ENCODE data around the gene TINAGL1. TPM values are rescaled to one million over a fixed set of nuclear protein-coding genes. Genes with fewer than 3 reads are reported as not detected.
A peak's percentile ranks its signal among the peaks of the same experiment; 100 is the strongest.

Gene TINAGL1
- total and polyA plus RNA-seq, 9 donors: 27.1 to 57.3 (median 31.4) TPM

GRCh38 chr1:31587720-31588423 lies 11.6 kb downstream of the TINAGL1 start:
- 56 to 65% (median 60%) methylated on average over 14 of the region's 14 CpGs for WGBS, 3 donors
- Histone ChIP-seq H3K4me1 (ENCODE audit: insufficient read depth) (peaks cover 35% of the 10 kb centered on the region), H3K36me3 (no peaks in the 10 kb centered on the region), H3K27me3 (no peaks in the 10 kb centered on the region), H3K9me3 (no peaks in the 10 kb centered on the region), H3K4me3 (no peak overlapping the region), H3K27ac (peak overlapping the region; percentile 62 to 66)
- DNase-seq: peak; percentile 53 to 74 (median 66)
- intact Hi-C loops (cut with DNase I): loop anchor here in 1 of 4 donors (10.0 kb wide), 1 partner anchor 57 kb away; the partner anchor contains the start of gene PEF1
- TF ChIP-seq CTCF (IDR thresholded peaks at IDR 0.05) (peak in 2 of 3 donors; percentile 28 to 41), EP300 (IDR thresholded peaks at IDR 0.05) (no peak)

- H3K9me3 ChIP-seq: no peaks in the 10 kb centered on the region
- peak in 4 of 5 donors; percentile 51 to 71 (median 67) for DNase-seq
- H3K27me3 ChIP-seq: no peaks in the 10 kb centered on the region
- peak overlapping the region; percentile 62 to 66 for H3K27ac ChIP-seq
- H3K36me3 ChIP-seq: no peaks in the 10 kb centered on the region
- TF ChIP-seq CTCF (IDR thresholded peaks at IDR 0.05): no peak
- TF ChIP-seq EP300 (IDR thresholded peaks at IDR 0.05): no peak
- TF ChIP-seq POLR2A (IDR thresholded peaks at IDR 0.05): no peak
- intact Hi-C loops (cut with DNase I): loop anchor here in 1 of 4 donors (10.0 kb wide), 1 partner anchor 56 kb away; the partner anchor contains the start of gene PEF1
- 8 to 13% (median 12%) methylated on average over 40 to 62 of the region's 62 CpGs for WGBS, 3 donors
- H3K4me3 ChIP-seq: peak overlapping the region; percentile 40
- H3K4me1 ChIP-seq (ENCODE audit: insufficient read depth): peaks cover 25% of the 10 kb centered on the region
Observed at GRCh38 chr1:31588751-31589515, 12.6 kb downstream of the TINAGL1 start.

- Histone ChIP-seq H3K27me3 (no peaks in the 10 kb centered on the region), H3K4me1 (ENCODE audit: insufficient read depth) (peaks cover 10% of the 10 kb centered on the region), H3K4me3 (no peak overlapping the region), H3K9me3 (no peaks in the 10 kb centered on the region), H3K36me3 (no peaks in the 10 kb centered on the region), H3K27ac (no peak overlapping the region)
- no peak for TF ChIP-seq EP300 (IDR thresholded peaks at IDR 0.05)
- no peak for TF ChIP-seq CTCF (IDR thresholded peaks at IDR 0.05)
- no peak for TF ChIP-seq POLR2A (IDR thresholded peaks at IDR 0.05)
- 61 to 64% (median 62%) methylated on average over 11 of the region's 11 CpGs for WGBS, 3 donors
- intact Hi-C loops (cut with DNase I): loop anchor here in 1 of 4 donors (2.0 kb wide), 1 partner anchor 27 kb away; no protein-coding TSS in a partner anchor
- no peak for DNase-seq
Observed at GRCh38 chr1:31591425-31592093, 15.2 kb downstream of the TINAGL1 start.

DNA sequence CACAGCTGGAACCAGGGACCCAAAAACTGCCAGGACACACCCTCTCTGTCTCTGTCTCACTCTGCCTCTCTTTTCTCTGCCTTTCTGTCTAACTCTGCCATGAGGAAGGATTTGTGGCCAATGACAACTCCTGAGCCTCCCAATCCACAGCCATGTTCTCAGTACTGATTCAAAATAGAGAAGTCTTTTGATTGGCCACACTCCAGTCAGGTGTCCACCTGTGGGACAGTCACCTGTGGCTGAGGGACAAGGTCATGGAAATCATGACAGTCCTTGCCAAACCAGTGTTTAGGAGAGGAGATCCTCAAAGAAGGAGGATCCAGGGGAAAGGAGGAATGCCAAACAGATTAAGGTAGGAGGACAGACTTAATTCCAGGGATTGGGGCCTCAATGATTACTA lies 15.8 kb downstream of the TINAGL1 start:
- no peak for DNase-seq
- H3K4me3 ChIP-seq: no peak overlapping the region
- intact Hi-C loops (cut with DNase I): loop anchor here in 1 of 4 donors (2.0 kb wide), 1 partner anchor 27 kb away; no protein-coding TSS in a partner anchor
- no peak for TF ChIP-seq CTCF (IDR thresholded peaks at IDR 0.05)
- TF ChIP-seq EP300 (IDR thresholded peaks at IDR 0.05): no peak
- TF ChIP-seq POLR2A (IDR thresholded peaks at IDR 0.05): no peak
- no peaks in the 10 kb centered on the region for H3K27me3 ChIP-seq
- peaks cover 10% of the 10 kb centered on the region for H3K4me1 ChIP-seq (ENCODE audit: insufficient read depth)
- no peak overlapping the region for H3K27ac ChIP-seq
- no peaks in the 10 kb centered on the region for H3K9me3 ChIP-seq
- no peaks in the 10 kb centered on the region for H3K36me3 ChIP-seq

Data from ovary (tissue), 9 donors.